Naive thymus-derived CD4-positive, alpha-beta T cell (primary cell): ENCODE data around the gene LRRC10. TPM values are rescaled to one million over a fixed set of nuclear protein-coding genes. Genes with fewer than 3 reads are reported as not detected.

Source experiments
- ATAC-seq: fragments of 150-1000 bp; cut with Tn5 transposase; 2 replicates; pipeline ENCODE4 v1.10.0; 2021; ENCODE audit warnings: mild to moderate bottlenecking, moderate library complexity
- CTCF ChIA-PET: fragments of 350-600 bp; sonication (Branson Sonifier 250); formaldehyde crosslinking; loops from one replicate; lab custom pipeline; 2021; ENCODE audit warnings: antibody characterized with exemption; lab: Charles Lee
- POLR2A ChIA-PET: fragments of 350-600 bp; sonication (Branson Sonifier 250); formaldehyde crosslinking; loops from one replicate; lab custom pipeline; 2021; ENCODE audit warnings: antibody characterized with exemption, inconsistent platforms; lab: Charles Lee
- DNase-seq, 9 donors: peaks; one replicate each; pipeline versions ENCODE4 v3.0.0 to v3.0.0-alpha.2; 2020 to 2022; ENCODE audit warnings: mixed read lengths in 1 of 9
- H3K27ac ChIP-seq: one replicate; pipeline ENCODE4 v1.7.0; 2013; ENCODE audit warnings: mild to moderate bottlenecking, low read depth, low read length, moderate library complexity
- H3K27me3 ChIP-seq, 2 donors: one replicate each; pipeline ENCODE4 v1.7.0; 2013; ENCODE audit warnings: low read length in 2 of 2, mild to moderate bottlenecking in 2 of 2, moderate library complexity in 2 of 2; ENCODE audit not compliant: control insufficient read depth in 2 of 2, insufficient read depth in 2 of 2
- H3K36me3 ChIP-seq, 3 experiments: 1 replicate in 2 of 3; 2 replicates in 1 of 3; pipeline ENCODE4 v1.7.0; 2013; ENCODE audit warnings: low read length in 3 of 3, mild to moderate bottlenecking in 3 of 3, moderate library complexity in 1 of 3; ENCODE audit not compliant: insufficient read depth in 3 of 3, control insufficient read depth in 2 of 3
- H3K4me1 ChIP-seq, 2 donors: one replicate each; pipeline ENCODE4 v1.7.0; 2013; ENCODE audit warnings: low read length in 2 of 2, mild to moderate bottlenecking in 2 of 2, moderate library complexity in 1 of 2; ENCODE audit not compliant: control insufficient read depth in 2 of 2, insufficient read depth in 2 of 2
- H3K4me3 ChIP-seq: 2 replicates; pipeline ENCODE4 v1.7.0; 2013; ENCODE audit warnings: mild to moderate bottlenecking, low read length
- H3K9me3 ChIP-seq, 3 experiments: 1 replicate in 2 of 3; 2 replicates in 1 of 3; pipeline ENCODE4 v1.7.0; 2013; ENCODE audit warnings: low read length in 3 of 3; ENCODE audit not compliant: control insufficient read depth in 2 of 3
- H3K27ac Mint-ChIP-seq, 9 donors: one replicate each; pipeline ENCODE4 v1.8.0; 2020 to 2022; ENCODE audit warnings: mixed read lengths in 9 of 9, mild to moderate bottlenecking in 8 of 9, moderate library complexity in 5 of 9, inconsistent platforms in 2 of 9
- H3K27me3 Mint-ChIP-seq, 5 donors: one replicate each; pipeline ENCODE4 v1.8.0; 2021 to 2022; ENCODE audit warnings: mixed read lengths in 5 of 5, mild to moderate bottlenecking in 1 of 5
- H3K36me3 Mint-ChIP-seq, 5 donors: one replicate each; pipeline ENCODE4 v1.8.0; 2020 to 2022; ENCODE audit warnings: mixed read lengths in 5 of 5, mild to moderate bottlenecking in 3 of 5, inconsistent platforms in 1 of 5
- H3K4me1 Mint-ChIP-seq, 7 donors: one replicate each; pipeline ENCODE4 v1.8.0; 2020 to 2022; ENCODE audit warnings: mixed read lengths in 7 of 7, mild to moderate bottlenecking in 3 of 7, inconsistent platforms in 1 of 7
- H3K4me3 Mint-ChIP-seq, 10 donors: one replicate each; pipeline ENCODE4 v1.8.0; 2020 to 2022; ENCODE audit warnings: mild to moderate bottlenecking in 10 of 10, mixed read lengths in 10 of 10, moderate library complexity in 6 of 10, inconsistent platforms in 2 of 10
- H3K9me3 Mint-ChIP-seq, 11 donors: one replicate each; pipeline ENCODE4 v1.8.0; 2020 to 2022; ENCODE audit warnings: mixed read lengths in 11 of 11, mild to moderate bottlenecking in 4 of 11, inconsistent platforms in 1 of 11, moderate library complexity in 1 of 11
- intact Hi-C, 2 donors: fragments of 100-400 bp; cut with micrococcal nuclease; formaldehyde crosslinking; loops; one replicate each; pipeline ENCODE4 v1.15.1; 2023
- microRNA-seq: library from miRNA; unstranded; fragments of <30 nt; microRNA quantifications from one replicate; pipeline ENCODE4 v1.2.0, GENCODE V29; 2022; ENCODE audit warnings: borderline microRNAs expressed
- polyA plus RNA-seq, 2 donors: library from polyadenylated mRNA; unstranded; fragments of 300-500 nt; fragmentation: Illumina TruSeq; gene quantifications; one replicate each; pipeline ENCODE4 v1.2.3, GENCODE V29; 2021
- total RNA-seq, 6 experiments: library from RNA in 5 of 6; stranded (reverse) in 5 of 6; gene quantifications; 1 replicate in 5 of 6; 2 replicates in 1 of 6; pipeline ENCODE4 v1.2.3 and lab custom pipeline; 2021 to 2026

Gene LRRC10
- total and polyA plus RNA-seq, 7 experiments from 2014 or later: not detected

- peak overlapping the region in 7 of 9 donors; percentile 8 to 80 (median 17) for H3K27ac Mint-ChIP-seq
- H3K36me3 Mint-ChIP-seq: peaks cover 0 to 17% (median 5%) of the 10 kb centered on the region in 5 donors
- H3K27me3 Mint-ChIP-seq: no peaks in the 10 kb centered on the region
- peaks cover 0 to 15% (median 0%) of the 10 kb centered on the region in 3 experiments for H3K36me3 ChIP-seq
- ChIA-PET POLR2A (interaction anchor here (1.3 kb wide), 1 partner anchor 12 kb away, joined by 4 read pairs; no protein-coding TSS in a partner anchor), CTCF (interaction anchor here (1.2 to 1.8 kb wide), 2 partner anchors 208 to 275 kb away, joined by 4 read pairs; no protein-coding TSS in a partner anchor)
- no peaks in the 10 kb centered on the region for H3K9me3 Mint-ChIP-seq
- H3K4me1 ChIP-seq: no peaks in the 10 kb centered on the region
- H3K9me3 ChIP-seq: no peaks in the 10 kb centered on the region
- H3K4me3 Mint-ChIP-seq: no peak overlapping the region
- intact Hi-C loops: loop anchor here in 1 of 2 donors (10.0 kb wide), 1 partner anchor 732 kb away; no protein-coding TSS in a partner anchor
- no peaks in the 10 kb centered on the region for H3K27me3 ChIP-seq
- peaks cover 0 to 16% (median 2%) of the 10 kb centered on the region in 7 donors for H3K4me1 Mint-ChIP-seq
- no peak for DNase-seq
- H3K27ac ChIP-seq: peak overlapping the region; percentile 12
- H3K4me3 ChIP-seq: no peak overlapping the region
- ATAC-seq: no peak
Observed at GRCh38 chr12:69566603-69567002, 44.1 kb downstream of the LRRC10 start.

DNA sequence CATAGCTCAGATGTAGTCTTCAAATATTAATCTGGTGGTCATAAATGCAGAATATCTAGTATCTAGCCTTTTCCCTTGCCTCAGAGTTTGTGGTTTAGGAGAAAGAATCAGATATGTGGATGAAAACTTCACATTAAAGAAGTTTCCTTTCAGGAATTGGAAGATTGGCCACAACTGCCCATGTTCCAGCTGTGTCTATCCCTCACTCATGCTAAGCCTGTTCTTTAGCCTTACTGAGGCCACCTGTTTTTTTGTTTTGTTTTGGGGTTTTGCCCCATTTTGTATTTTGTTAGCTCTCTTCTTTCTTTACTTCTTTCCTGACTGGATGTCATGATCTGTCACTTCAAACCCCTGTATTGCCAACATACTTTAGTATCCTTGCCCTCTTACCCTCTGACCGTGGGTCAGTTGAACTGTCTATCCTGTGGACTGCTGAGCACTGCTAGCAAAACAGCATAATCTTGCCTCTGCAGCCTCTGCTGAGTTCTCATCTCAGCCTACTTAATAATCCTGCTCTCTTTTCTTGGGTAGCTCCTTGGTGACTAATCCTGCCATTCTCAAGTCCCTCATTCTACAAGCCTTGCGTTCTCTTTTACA is 47.4 kb downstream of the LRRC10 start:
- CTCF ChIA-PET: interaction anchor here (0.6 to 1.1 kb wide), 2 partner anchors 8 to 346 kb away, joined by 3 read pairs; no protein-coding TSS in a partner anchor
- no peak overlapping the region for H3K27ac Mint-ChIP-seq

More for the DNA sequence above, 47.4 kb downstream of the LRRC10 start:
- POLR2A ChIA-PET: interaction anchor here (0.7 kb wide), 1 partner anchor 9 kb away, joined by 3 read pairs; no protein-coding TSS in a partner anchor
- H3K4me3 ChIP-seq: no peak overlapping the region
- H3K27me3 Mint-ChIP-seq: no peaks in the 10 kb centered on the region
- no peak for ATAC-seq
- peaks cover 0 to 5% (median 0%) of the 10 kb centered on the region in 5 donors for H3K36me3 Mint-ChIP-seq
- DNase-seq: no peak
- no peaks in the 10 kb centered on the region for H3K27me3 ChIP-seq
- no peak overlapping the region for H3K27ac ChIP-seq
- no peaks in the 10 kb centered on the region for H3K4me1 ChIP-seq
- H3K9me3 Mint-ChIP-seq: no peaks in the 10 kb centered on the region
- H3K9me3 ChIP-seq: no peaks in the 10 kb centered on the region
- peaks cover 0 to 18% (median 4%) of the 10 kb centered on the region in 7 donors for H3K4me1 Mint-ChIP-seq
- peaks cover 0 to 9% (median 0%) of the 10 kb centered on the region in 3 experiments for H3K36me3 ChIP-seq
- H3K4me3 Mint-ChIP-seq: no peak overlapping the region
- intact Hi-C loops: loop anchor here in 1 of 2 donors (10.0 kb wide), 1 partner anchor 728 kb away; no protein-coding TSS in a partner anchor

Small RNAs within 50 kb of the gene (microRNA-seq; reads per million reads assigned to microRNA genes)
- gene MIR3913-1 (not detected), gene MIR3913-2 (not detected)

Other genes with a start within 250 kb of the LRRC10 start
- 10 to 100 TPM; 17.5 to 30.1 (median 24.0) TPM for gene FRS2, start 140.5 kb downstream of the LRRC10 start, total RNA-seq
- gene FRS2, start 140.5 kb downstream of the LRRC10 start, polyA plus RNA-seq: 10 to 100 TPM; 11.0 to 14.9 TPM
- 100 to 1,000 TPM; 106 to 200 (median 157) TPM for gene CCT2, start 25.4 kb downstream of the LRRC10 start, total RNA-seq
- 100 to 1,000 TPM; 140 to 156 TPM for gene CCT2, start 25.4 kb downstream of the LRRC10 start, polyA plus RNA-seq
- not detected for gene BEST3, start 88.4 kb upstream of the LRRC10 start, total RNA-seq
- gene BEST3, start 88.4 kb upstream of the LRRC10 start, polyA plus RNA-seq: not detected
- gene RAB3IP, start 128.0 kb upstream of the LRRC10 start, total RNA-seq: 10 to 100 TPM; 23.5 to 29.7 (median 23.7) TPM
- gene RAB3IP, start 128.0 kb upstream of the LRRC10 start, polyA plus RNA-seq: 10 to 100 TPM; 28.0 to 34.0 TPM
- gene MYRFL, start 214.3 kb upstream of the LRRC10 start, total RNA-seq: under 1 TPM in 1 of 5 experiments, not detected in 4; 0.24 TPM
- not detected for gene MYRFL, start 214.3 kb upstream of the LRRC10 start, polyA plus RNA-seq